KOPT-K1 (cell line): ENCODE results near the gene CDK12.
A peak's percentile ranks its signal among the peaks of the same experiment; 100 is the strongest.
"Not testable (repeated sequence)": the region's sequence is repeated elsewhere in the genome, so short reads cannot be mapped to it uniquely, and the experiment has no call there.

Experiments used
- H3K27ac ChIP-seq: fragments of 200-600 bp; sonication (generic); 2 replicates; pipeline ENCODE4 v1.5.1; 2016; ENCODE audit warnings: antibody characterized with exemption, mild to moderate bottlenecking, low read depth, low read length; ENCODE audit not compliant: poor library complexity, severe bottlenecking
- H3K36me3 ChIP-seq: fragments of 200-600 bp; sonication (generic); 2 replicates; pipeline ENCODE4 v1.5.1; 2017; ENCODE audit warnings: antibody characterized with exemption, mild to moderate bottlenecking, low read length, moderate library complexity; ENCODE audit not compliant: insufficient read depth
- H3K9me3 ChIP-seq: fragments of 200-600 bp; sonication (generic); 2 replicates; pipeline ENCODE4 v1.5.1; 2017; ENCODE audit warnings: antibody characterized with exemption, low read length, mild to moderate bottlenecking; ENCODE audit not compliant: insufficient read depth, poor library complexity, severe bottlenecking

Gene CDK12

GRCh38 chr17:39461113-39461925 lies at the start of gene CDK12:
TSS of gene CDK12 (plus strand) at chr17:39461486. CDS start at chr17:39462072, 586 bp downstream.
- H3K36me3 ChIP-seq = peaks cover 20% of the 10 kb centered on the region
- H3K9me3 ChIP-seq = no peaks in the 10 kb centered on the region
- H3K27ac ChIP-seq = peak within 1 kb of the TSS; percentile 90

- Histone ChIP-seq H3K9me3 (no peaks in the 10 kb centered on the region), H3K27ac (no peak overlapping the region), H3K36me3 (peaks cover 96% of the 10 kb centered on the region)
These were observed 45.1 kb upstream of the CDK12 start for GRCh38 chr17:39416141-39416540.

- H3K27ac ChIP-seq = no peak overlapping the region
- no peaks in the 10 kb centered on the region for H3K9me3 ChIP-seq
- H3K36me3 ChIP-seq = peaks cover 99% of the 10 kb centered on the region
These were observed 31.7 kb upstream of the CDK12 start for GRCh38 chr17:39429600-39429999.

GRCh38 chr17:39439868-39440267 lies 21.4 kb upstream of the CDK12 start:
- H3K27ac ChIP-seq, H3K9me3 ChIP-seq: not testable (repeated sequence)
- peaks cover 99% of the 10 kb centered on the region for H3K36me3 ChIP-seq

- no peak overlapping the region for H3K27ac ChIP-seq
- H3K9me3 ChIP-seq = no peaks in the 10 kb centered on the region
- H3K36me3 ChIP-seq = peaks cover 100% of the 10 kb centered on the region
These were observed 18.0 kb upstream of the CDK12 start for GRCh38 chr17:39443326-39443725.

- H3K27ac ChIP-seq = no peak overlapping the region
- peaks cover 62% of the 10 kb centered on the region for H3K36me3 ChIP-seq
- no peaks in the 10 kb centered on the region for H3K9me3 ChIP-seq
These were observed 13.7 kb upstream of the CDK12 start for GRCh38 chr17:39447561-39447960.

- H3K36me3 ChIP-seq = peaks cover 37% of the 10 kb centered on the region
- peak overlapping the region; percentile 85 for H3K27ac ChIP-seq
- H3K9me3 ChIP-seq = no peaks in the 10 kb centered on the region
These were observed 11.2 kb upstream of the CDK12 start for GRCh38 chr17:39450051-39450450.

GRCh38 chr17:39450847-39451581 lies 10.3 kb upstream of the CDK12 start, which contains the start of gene MED1:
TSS of gene MED1 (minus strand) at chr17:39451263. CDS start at chr17:39451062, 201 bp downstream.
- H3K9me3 ChIP-seq = no peaks in the 10 kb centered on the region
- peak within 1 kb of the TSS; percentile 85 for H3K27ac ChIP-seq
- H3K36me3 ChIP-seq = peaks cover 27% of the 10 kb centered on the region

- Histone ChIP-seq H3K9me3 (no peaks in the 10 kb centered on the region), H3K36me3 (no peaks in the 10 kb centered on the region), H3K27ac (no peak overlapping the region)
These were observed 5.4 kb upstream of the CDK12 start for GRCh38 chr17:39455919-39456318.

- H3K36me3 ChIP-seq = peaks cover 22% of the 10 kb centered on the region
- H3K27ac ChIP-seq = peak overlapping the region; percentile 90
- no peaks in the 10 kb centered on the region for H3K9me3 ChIP-seq
These were observed 762 bp downstream of the CDK12 start for GRCh38 chr17:39461926-39462569.

GRCh38 chr17:39462631-39463375 lies 1.5 kb downstream of the CDK12 start:
- peak overlapping the region; percentile 90 for H3K27ac ChIP-seq

GRCh38 chr17:39464639-39465181 lies 3.4 kb downstream of the CDK12 start:
- H3K27ac ChIP-seq, H3K9me3 ChIP-seq: not testable (repeated sequence)
- peaks cover 47% of the 10 kb centered on the region for H3K36me3 ChIP-seq

More at GRCh38 chr17:39462631-39463375, 1.5 kb downstream of the CDK12 start:
- peaks cover 30% of the 10 kb centered on the region for H3K36me3 ChIP-seq
- H3K9me3 ChIP-seq = no peaks in the 10 kb centered on the region

GRCh38 chr17:39468610-39469009 lies 7.3 kb downstream of the CDK12 start:
- peaks cover 86% of the 10 kb centered on the region for H3K36me3 ChIP-seq
- not testable (repeated sequence) for H3K9me3 ChIP-seq, H3K27ac ChIP-seq

GRCh38 chr17:39473310-39473709 lies 12.0 kb downstream of the CDK12 start:
- no peaks in the 10 kb centered on the region for H3K9me3 ChIP-seq
- H3K27ac ChIP-seq = no peak overlapping the region
- peaks cover 95% of the 10 kb centered on the region for H3K36me3 ChIP-seq
